HG03280 (cell line): Measurements from ENCODE around the gene RIC3.
"Not testable (repeated sequence)": the region's sequence is repeated elsewhere in the genome, so short reads cannot be mapped to it uniquely, and the experiment has no call there.

Experiments
- ATAC-seq: cut with Tn5 transposase; IDR thresholded peaks from one replicate; pipeline ENCODE4 v1.9.1; 2021; ENCODE audit warnings: mild to moderate bottlenecking, moderate library complexity; ENCODE audit not compliant: unreplicated experiment

Gene RIC3

DNA sequence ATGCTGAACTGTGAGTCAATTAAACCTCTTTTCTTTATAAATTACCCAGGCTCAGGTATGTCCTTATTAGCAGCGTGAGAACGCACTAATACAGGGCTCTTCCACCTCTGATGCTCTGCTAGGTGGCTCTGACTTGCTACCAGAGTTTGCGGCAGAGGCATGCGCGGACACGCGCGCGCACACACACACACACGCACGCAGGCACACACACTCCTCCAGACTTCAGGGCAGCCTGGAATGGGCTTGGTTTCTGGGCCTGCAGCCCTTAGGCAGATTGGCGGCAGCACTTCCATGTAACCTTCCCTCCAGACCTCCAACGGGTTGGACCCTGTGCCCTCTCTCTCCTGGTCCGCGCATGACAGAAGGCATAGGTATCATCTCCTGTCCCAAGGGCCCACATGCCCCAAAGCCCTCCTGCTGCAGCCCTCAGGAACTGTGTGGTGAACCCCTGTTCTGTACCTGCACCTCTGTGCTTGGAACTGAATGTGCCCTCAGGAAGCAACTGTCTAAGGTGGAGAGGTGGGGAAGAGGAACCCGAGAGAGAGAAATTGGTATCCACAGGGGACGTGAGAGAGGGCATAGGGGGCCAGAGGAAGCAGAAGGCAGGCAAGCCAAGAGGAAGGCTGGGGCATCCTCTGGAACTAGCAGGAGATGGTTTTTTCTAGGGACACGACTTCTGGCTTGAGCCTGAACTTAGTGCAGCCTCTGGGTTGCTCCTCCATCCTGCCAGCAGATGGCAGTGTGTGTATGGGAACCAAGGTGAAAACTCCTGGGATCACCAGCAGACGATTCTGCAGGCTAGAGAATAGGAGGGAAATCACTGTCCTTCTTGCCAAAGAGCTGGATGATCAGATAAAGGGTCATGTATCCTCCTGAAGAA lies 23.4 kb upstream of the RIC3 start:
- peak; percentile 64 for ATAC-seq

DNA sequence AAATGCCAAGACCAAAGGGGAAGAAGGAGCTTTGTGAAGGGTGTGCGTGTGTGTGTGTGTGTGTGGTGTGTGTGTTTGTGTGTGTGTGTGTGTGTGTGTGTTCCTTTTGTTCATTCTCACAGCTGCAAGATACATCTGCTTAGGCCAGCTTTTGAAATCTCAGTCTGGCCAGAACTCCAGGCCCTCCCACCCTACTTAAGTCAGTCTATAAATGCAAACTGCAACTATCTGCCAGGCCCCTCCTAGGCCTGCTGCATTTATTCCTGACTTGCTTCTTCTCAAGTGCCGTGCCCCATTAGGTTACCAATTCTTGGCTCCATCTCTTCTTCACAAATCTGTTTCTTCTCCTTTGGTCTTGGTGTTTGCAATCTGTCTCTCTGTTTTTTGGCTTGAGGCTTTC lies 21.6 kb upstream of the RIC3 start:
- no peak for ATAC-seq

DNA sequence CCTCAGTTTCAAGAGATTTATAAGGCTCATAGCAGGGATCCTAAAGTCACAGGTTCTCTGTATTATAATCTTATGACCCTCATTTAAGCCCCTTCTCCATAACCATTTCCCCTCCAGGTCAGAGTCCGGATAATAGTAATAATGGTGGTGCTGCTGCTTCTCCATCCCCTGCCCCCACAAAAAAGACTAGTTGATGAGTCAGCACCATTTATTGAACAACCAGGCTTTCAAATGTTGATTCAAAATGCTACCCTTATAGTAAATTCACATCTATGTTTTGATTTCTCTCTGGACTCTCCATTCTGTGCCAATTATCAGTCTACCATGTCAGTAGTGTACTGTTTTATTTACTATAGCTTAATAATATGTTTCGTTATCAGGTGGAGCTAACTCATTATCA lies 17.6 kb upstream of the RIC3 start:
- ATAC-seq, result no peak

DNA sequence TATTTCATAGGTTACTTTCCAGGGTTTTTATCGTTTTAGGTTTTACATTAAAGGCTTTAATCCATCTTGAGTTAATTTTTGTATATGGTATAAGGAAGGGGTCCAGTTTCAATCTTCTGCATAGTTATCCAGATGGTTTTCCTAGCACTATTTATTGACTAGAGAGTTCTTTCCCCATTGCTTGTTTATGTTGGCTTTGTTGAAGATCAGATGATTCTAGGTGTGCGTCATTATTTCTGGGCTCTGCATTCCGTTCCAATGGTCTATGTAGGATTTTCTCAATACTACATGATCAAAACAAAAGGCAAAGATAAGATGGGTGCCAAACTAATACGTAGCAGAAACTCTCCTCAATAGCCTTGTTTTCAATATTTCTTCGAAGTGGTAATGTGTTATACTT lies 14.3 kb upstream of the RIC3 start:
- ATAC-seq, result no peak

DNA sequence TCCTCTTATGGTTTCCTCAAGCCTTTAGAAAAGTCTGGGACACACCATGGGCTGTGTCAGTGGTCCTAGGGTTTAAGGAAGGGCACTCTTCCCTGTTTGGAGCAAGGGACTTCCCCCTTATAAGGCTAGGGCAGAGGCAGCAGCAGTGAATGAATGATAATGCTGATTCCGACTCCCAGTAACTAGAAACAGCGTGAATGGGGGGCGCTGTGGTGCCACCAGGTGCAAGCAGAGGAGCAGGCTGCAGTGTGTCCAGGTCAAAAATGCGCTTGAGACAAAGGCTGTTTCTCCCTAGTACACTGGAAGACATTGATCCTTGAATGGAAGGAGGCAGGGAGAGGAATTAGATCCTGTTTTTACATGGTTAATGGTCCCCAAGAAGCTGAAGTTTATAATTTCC lies 11.6 kb upstream of the RIC3 start:
- no peak for ATAC-seq

DNA sequence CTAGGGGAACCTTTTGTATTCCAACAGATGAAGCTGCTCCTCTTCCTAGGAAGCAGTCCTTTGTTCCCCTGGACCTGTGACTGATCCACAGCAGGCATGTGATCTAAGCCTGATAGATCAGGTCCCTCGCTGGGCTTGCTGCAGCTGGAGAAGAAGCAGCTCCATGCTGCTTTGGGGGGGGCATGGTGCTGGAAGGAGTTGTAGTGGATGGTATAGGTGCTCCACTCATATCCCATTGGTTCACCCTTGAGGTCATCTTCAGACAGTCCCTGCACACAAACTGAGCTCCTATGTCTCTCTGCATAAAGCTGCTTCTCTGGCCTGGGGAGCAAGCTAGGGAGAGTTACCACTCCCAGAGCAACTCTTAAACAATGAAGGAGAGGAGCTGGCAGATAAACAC lies 9.5 kb upstream of the RIC3 start:
- no peak for ATAC-seq

DNA sequence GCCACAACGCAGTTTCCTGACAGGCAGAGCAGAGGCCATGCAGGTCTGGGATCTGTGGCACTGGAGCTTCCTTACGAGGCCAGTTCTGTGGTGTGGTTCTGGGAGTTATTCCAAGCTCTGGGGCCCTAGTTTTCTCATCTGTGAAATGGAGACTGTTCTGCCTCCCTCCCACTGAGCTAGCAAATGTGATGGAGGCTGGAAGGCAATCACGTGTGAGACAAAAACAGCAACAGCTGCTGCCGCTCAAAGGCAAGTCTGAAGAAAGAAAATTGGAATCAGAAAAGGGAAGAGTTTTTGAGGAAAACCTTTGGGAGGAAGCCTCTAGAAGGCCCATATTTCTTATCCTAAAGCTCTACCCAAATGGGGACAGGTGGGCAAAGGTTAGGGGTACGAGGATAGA lies 8.3 kb upstream of the RIC3 start:
- no peak for ATAC-seq

DNA sequence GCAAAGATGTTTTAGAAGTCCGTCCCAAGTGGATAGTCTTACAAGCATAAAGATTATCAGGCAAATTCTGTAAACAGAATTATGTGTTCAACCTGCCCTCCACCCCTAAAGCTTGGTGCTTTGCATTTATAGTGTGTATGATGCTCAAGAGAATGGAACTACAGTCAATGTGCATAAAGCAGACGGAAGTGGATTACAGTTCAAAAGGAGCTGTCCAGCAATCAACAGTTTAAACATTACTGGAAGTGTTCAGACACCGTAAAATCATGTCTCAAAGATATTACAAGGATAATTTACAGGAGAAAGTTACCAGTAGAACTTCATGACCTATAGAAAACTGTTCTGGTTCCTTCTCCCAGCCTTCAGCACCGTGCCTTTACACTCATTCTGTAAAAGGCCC lies 1.0 kb downstream of the RIC3 start:
- ATAC-seq, result no peak

DNA sequence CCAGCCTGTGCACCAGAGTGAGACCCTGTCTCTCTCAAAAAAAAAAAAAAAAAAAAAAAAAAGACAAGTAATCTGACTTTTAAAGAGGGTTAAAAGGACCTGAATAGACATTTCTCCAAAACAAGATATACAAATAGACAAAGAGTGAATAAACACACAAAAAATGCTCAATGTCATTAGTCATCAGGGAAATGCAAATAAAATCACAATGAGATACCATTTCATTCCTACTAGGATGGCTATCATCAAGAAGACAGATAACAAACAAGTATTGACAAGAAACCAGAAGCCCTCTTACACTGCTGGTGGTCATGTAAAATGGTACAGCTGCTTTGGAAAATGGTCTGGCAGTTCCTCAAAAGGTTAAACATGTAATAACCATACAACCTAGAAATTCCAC lies 4.1 kb downstream of the RIC3 start:
- no peak for ATAC-seq

DNA sequence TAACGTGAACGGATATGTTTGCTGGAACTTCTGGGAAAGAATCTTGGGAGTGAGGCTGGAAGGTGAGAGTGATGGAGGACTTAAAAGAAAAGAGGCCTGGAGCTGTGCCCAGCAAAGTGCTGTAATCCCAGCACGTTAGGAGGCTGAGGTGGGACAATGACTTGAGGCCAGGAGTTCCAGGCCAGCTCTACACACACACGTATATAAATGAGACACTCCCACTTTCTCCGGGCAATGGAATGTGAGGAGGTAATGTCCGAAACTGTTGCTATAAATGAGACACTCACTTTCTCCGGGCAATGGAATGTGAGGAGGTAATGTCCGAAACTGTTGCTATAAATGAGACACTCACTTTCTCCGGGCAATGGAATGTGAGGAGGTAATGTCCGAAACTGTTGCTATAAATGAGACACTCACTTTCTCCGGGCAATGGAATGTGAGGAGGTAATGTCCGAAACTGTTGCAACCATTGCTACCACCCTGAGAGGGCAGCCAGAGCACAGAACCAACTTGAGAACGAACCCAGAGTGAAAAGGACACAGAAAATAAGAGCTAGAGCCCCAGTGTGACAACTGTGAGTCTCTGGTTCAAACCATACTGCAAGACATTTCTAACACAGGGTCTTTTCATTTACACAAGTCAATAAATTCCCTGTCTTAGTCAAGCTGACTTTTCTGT lies 7.1 kb downstream of the RIC3 start:
- not testable (repeated sequence) for ATAC-seq

DNA sequence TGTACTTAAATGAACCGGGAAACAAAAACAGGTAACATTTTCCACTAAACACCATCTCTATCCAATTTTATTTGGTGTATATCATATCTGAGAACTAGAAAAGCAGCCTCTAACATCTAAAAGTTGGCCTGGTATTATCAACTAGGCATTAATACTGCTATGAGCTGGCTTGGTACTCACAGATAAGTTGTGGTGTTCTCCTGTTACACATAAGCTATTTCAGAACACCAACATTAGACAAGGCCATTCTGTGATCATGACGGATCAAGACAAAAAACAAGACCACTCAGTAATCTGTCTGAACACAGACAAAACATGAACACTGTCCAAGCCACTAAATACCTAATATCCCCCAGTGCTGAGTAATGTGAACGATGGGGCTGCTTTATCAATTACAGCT lies 11.9 kb downstream of the RIC3 start:
- no peak for ATAC-seq

DNA sequence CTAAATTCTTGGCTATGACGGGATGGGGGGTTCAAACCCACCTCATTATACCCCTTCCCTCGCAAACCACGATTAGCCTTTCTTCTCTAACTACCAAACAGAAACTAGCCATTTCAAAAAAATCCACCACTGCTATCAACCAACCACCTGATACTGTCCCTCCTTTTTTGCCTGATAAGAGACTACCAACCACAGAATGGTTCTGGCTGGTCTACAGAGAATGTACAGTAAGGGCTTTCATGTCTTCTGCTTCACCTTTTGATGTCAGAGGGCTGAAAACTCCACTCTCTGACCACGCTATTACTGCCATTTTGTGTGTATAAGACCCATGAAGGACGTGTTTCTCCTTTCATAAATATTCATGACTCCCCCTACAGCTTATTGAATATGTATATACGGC lies 19.1 kb downstream of the RIC3 start:
- no peak for ATAC-seq

DNA sequence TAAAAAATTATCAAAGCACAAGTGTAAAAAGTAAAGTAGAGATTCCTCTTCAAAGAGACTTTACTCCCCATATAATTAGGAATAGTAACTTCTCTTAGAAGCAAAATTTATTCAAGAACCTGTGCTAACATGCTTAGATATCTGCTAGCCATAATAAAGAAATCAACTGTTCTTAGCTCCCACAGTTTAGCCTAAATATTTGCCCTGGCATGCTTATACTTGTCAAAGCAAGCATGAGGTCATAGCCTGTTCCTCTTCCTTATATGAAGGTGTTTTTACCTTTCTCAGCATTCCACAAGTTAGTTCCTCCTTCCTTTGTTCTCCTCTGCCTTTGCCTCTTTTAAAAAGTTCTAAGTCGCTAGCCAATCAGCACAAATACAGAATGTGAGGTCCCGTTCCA lies 30.3 kb downstream of the RIC3 start:
- no peak for ATAC-seq

DNA sequence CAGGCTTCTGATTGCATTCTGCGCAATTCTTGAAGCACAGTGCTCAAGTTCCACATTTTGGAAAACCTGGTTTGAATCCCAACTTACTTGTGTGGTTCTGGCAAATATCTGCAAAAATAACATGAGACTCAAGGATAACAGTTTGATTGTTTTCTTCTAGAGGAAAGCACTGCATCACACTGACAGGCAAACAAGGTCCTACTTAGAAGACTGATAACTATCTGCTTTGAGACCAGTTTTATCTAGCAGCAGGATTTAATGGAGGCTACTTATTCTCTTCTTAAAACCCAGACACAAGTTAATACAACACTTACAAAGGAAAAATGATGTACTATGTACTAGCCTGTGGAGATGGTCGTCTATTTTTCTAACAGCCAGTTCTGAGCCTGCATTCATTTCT lies 41.4 kb downstream of the RIC3 start:
- ATAC-seq, result no peak

DNA sequence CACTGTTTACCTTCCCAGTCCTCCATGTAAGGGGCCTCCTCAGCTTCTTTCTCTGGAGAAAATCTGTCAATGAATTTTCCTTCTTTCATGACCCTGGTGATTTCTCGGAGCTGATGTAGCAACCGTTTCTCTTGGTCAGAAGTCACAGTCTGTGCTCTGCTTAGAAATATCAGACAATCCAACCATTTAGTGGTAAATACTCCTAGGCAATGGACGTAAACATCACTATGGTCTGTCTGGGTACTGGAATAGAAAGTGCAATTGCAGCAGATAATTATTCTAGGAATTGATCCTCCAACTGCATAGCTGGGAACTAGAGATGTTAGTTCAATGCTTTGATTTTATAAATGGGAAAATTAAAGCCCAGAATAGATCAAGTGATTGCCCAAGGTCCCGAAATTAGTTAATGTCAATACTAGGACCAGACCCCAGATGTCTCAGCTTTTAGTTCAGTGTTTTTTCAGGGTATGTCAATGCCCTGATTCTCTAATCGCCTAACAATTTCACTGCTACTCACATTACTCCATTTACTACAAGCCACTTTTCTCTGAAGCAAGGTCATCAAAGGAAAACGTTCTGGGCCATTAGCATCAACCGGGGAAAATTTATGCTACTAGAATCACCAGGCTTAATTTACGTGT lies 42.1 kb downstream of the RIC3 start:
- ATAC-seq, result no peak

DNA sequence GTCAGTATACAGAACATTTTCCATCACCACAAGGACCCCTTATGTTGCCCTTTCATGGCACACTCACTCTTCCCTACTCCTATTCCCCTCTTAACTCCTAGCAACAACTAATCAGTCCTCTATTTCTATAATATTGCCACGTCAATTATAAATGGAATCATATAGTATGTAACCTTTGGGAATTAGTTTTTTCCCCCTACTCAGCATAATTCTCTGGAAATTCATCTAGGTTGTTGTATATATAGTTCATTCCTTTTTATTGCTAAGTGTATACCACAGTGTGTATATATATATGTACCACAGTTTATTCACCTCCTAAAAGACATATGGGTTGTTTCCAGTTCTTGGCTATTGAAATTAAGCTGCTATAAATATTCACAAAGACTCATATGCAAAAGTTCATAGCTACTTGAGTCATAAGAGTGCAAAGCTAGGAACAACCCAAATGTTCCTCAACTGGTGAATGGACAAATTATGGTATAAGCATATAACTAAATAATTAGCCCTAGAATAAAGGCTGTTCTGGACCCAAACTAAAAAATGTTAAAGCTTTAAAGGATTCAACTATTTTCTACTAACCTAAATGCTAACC lies 46.6 kb downstream of the RIC3 start:
- ATAC-seq, result no peak

DNA sequence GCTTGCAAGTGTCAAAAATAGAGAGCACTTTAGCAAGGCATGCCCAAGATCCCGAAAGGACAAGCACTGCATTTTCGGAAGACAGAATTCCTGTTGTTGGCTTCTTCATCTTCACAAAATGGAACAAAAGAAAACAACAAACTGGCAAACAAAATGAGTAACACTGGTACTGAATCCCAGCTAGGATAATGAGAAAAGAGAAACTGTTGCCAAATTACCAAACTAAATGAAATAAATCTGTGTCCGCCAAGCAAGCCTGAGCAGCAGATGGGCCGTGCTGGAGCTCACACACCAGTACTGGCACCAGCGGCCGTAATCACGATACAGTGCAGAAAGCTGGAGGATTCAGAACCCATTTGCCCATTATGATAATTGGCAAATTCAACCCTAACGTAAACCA lies 57.2 kb downstream of the RIC3 start:
- no peak for ATAC-seq

DNA sequence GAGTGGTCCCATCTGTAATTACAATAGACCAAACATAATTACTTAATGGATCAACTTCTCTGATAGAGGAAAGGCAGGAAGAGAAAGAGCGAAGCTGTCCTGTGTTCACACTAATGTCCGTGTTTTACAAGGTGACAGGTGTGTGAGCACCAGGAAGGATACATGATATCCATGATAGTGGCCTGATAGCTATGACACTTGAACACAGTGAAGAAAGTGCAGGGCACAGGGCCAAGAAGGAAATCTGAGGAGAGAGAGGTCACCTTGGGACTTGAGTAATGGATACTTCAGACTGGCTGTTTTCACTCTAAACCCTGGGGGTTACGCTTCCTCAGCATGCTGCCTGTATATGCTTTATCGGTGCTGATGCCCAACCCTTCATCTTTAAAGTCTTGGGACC lies 58.4 kb downstream of the RIC3 start:
- ATAC-seq, result no peak

DNA sequence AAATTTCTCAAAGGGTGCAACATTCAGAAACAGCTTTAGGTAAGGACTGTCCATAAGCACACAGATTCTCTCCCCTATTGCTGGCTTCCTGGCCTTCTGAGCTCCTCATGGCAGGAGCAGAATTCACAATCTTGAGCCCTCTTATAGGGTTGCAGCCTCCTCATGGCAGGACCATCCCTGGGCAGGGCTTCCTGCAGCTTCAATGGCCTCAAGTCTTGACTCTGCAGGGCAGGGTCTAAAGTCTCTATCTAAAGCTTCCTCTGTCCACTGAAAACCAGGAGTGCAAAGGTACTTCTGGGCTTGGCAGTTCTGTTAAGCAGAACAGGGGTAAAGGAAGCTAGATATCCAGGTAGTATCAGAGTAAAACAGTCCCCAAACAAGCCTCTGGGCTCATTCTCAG lies 59.1 kb downstream of the RIC3 start:
- no peak for ATAC-seq

DNA sequence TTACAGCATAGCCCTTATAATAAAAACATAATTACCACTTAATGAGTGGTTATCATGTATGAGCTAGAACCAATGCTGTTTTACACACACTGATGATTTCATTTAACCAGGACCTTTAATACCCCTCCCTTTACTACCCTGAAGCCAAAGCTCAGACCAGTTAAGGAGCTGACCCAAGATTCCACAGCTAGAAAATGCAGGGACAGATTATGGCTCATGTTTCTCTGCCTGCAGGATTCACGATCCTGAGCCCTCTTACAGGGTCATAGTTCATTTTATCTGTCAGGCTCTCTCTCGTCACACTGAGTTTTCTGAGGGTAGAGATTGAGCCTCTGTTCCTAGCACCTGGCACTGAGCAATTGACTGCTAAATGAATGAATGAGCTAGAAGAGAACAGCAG lies 60.4 kb downstream of the RIC3 start:
- ATAC-seq, result no peak

DNA sequence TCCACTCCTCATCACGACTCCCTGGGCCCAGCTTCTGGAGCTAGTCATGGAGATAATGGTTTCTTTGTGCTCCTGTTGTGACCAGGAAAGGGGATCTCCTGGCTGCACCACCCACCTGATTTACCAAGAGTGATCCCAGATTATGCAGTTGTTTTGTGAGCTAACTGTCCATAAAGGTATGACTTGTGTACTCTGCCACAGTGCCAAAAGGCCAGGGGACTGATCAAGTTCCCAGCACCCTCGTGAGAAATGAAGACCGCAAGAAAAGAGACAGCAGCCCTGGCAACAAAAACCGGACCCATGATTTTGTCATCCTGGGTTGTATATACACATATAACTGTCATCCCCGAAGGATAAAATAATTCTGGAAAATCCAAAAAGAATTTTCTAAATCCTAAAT lies 61.2 kb downstream of the RIC3 start:
- ATAC-seq, result no peak

DNA sequence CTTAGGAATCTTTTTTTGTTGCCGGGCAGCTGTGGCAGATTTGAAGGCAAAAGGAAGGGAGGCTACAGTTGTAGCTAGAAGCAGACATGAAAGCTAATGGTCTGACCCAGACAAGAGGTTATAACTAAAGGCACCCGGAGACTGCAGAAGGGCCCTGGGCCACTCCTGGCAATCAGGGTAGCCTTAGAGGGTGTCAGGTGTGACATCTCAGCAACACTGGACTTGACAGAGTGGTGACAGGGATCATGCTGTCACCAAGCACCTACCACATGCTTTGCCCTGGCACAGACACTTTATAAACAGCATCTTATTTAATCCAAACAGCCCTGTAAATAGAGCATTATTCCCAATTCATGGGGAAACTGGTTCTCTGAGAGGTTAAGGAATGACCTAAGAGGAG lies 62.1 kb downstream of the RIC3 start:
- no peak for ATAC-seq
